Adrenal gland (tissue), 12 donors: ENCODE measurements around the gene NPFF. TPM values are rescaled to one million over a fixed set of nuclear protein-coding genes. Genes with fewer than 3 reads are reported as not detected.

Experiments used
- DNase-seq, 7 donors: peaks; one replicate each; pipeline ENCODE4 v3.0.0-alpha.2; 2019 to 2020
- H3K27ac ChIP-seq, 5 donors: fragments of 200-600 bp; sonication (generic) in 4 of 5; 1 replicate in 3 of 5; 2 replicates in 2 of 5; pipeline versions ENCODE4 v1.5.1 to v1.8.0; 2016 to 2020; ENCODE audit warnings: mild to moderate bottlenecking in 1 of 5
- H3K27me3 ChIP-seq: fragments of 200-600 bp; 2 replicates; pipeline ENCODE4 v1.8.0; 2021
- H3K36me3 ChIP-seq, 2 donors: fragments of 200-600 bp; replicated peaks in 1 of 2; 1 replicate in 1 of 2; 2 replicates in 1 of 2; pipeline versions ENCODE4 v1.5.1 to v1.8.0; 2018 to 2022
- H3K4me1 ChIP-seq, 2 donors: fragments of 200-600 bp; replicated peaks in 1 of 2; 1 replicate in 1 of 2; 2 replicates in 1 of 2; pipeline versions ENCODE4 v1.5.1 to v1.8.0; 2018 to 2021
- H3K4me3 ChIP-seq, 4 donors: fragments of 200-600 bp; sonication (generic) in 3 of 4; one replicate each; pipeline ENCODE4 v1.5.1; 2016 to 2018
- H3K9me3 ChIP-seq, 3 donors: fragments of 200-600 bp; sonication (generic) in 1 of 3; replicated peaks in 1 of 3; 1 replicate in 2 of 3; 2 replicates in 1 of 3; pipeline versions ENCODE4 v1.5.1 to v1.8.0; 2016 to 2021
- POLR2A ChIP-seq, 2 donors: fragments of 450-650 bp; IDR thresholded peaks; one replicate each; pipeline ENCODE4 v1.6.1; 2017; ENCODE audit warnings: antibody characterized with exemption in 2 of 2, mild to moderate bottlenecking in 2 of 2, moderate library complexity in 1 of 2
- WGBS, 4 donors: extraction: QIAGEN DNeasy Blood & Tissue Kit in 2 of 4; methylation state at CpG; one replicate each; pipeline versions ENCODE4 v1.1.5 to v1.1.7; 2013 to 2017; 5-methylcytosine and 5-hydroxymethylcytosine counted together
- intact Hi-C, 2 donors: fragments of 100-400 bp; cut with DNase I; formaldehyde crosslinking; loops; one replicate each; pipeline versions ENCODE4 v1.14.1 to v1.15.0; 2022 to 2023
- polyA plus RNA-seq, 3 donors: library from polyadenylated mRNA; stranded (reverse); fragments of 200-250 nt in 2 of 3; fragments of 350-450 nt in 1 of 3; fragmentation: Illumina TruSeq in 1 of 3; extraction: RNeasy Lipid Tissue Mini Kit (QIAGEN cat#74804) in 1 of 3; gene quantifications; one replicate each; pipeline ENCODE4 v1.2.3, GENCODE V29; 2013 to 2014
- total RNA-seq, 9 donors: library from RNA; depleted of rRNA in 4 of 9; stranded (reverse); fragments of >200 nt in 4 of 9; fragments of 120-200 nt in 1 of 9; fragmentation: NEBNext Ultra II Directional in 1 of 9; extraction: Animal tissue kit (Norgen Biotek cat#: 25700) in 1 of 9; gene quantifications; one replicate each; pipeline versions ENCODE4 v1.1.0 to v1.2.4, GENCODE V29; 2013 to 2023
- TF ChIP-seq, protein P1 (sequence below), 6 experiments: fragments of 450-650 bp in 4 of 6; fragments of 200-600 bp in 2 of 6; sonication (generic) in 1 of 6; IDR thresholded peaks; 1 replicate in 5 of 6; 2 replicates in 1 of 6; pipeline versions ENCODE4 v1.5.1 to v1.8.0; 2016 to 2021; ENCODE audit warnings: antibody characterized with exemption in 6 of 6, mild to moderate bottlenecking in 2 of 6, moderate library complexity in 1 of 6
- donor health status: healthy with polysubstance abuse.
- donor health status: Bipolar disorder and iron deficiency.
- donor health status: DM: yes; HTN: yes; CAD: no.
- donor health status: DM: no; HTN: no; CAD: no.
- donor health status: DM: no; HTN: no; CAD: no.
- donor health status: DM: yes; HTN: yes; CAD: no.

The NPFF gene
- total and polyA plus RNA-seq, 12 donors: 0.27 to 0.78 TPM; not detected in 10

DNA sequence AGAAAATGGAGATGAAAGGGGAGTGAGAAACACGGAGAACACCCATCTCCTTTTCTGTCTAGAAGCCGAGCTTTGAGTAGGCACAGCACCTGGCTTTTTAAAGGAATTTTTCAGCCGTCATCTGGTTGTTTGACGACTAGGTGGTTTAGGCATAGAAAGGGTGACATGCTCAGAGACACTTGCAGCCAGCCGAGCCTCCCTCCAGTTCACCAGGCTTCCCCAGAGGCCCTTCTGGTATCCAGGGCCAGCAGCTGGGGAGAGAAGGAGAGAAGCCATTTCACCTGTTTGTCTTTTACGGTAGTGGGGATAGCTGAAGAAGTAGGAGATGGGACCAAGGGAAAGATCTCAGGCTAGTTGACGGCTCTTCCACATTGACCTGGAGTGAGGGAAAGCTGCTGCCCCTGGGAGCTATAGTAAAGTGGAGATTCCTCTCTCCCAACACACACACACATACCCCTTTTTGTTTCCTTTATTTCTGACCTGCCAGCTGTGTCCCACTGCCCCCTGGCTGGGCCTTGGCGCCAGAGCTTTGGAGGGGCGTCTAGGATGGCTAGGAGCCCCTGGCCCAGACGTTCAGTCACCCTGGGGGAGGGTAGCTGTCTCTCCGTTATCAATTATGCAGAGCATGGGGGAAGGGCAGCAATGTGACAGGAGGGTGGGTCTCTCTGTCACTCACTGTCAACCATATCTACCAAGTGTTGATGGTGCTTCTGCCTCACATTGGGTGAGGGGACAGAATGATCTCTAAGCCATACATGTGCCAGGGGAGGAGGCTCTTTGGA, 13.5 kb downstream of the NPFF start:
- Histone ChIP-seq H3K9me3 (no peaks in the 10 kb centered on the region), H3K4me3 (peak overlapping the region in 1 of 4 donors; percentile 57), H3K4me1 (peaks cover 12 to 37% of the 10 kb centered on the region in 2 donors), H3K36me3 (no peaks in the 10 kb centered on the region), H3K27ac (peak overlapping the region; percentile 24 to 89 (median 63)), H3K27me3 (no peaks in the 10 kb centered on the region)
- 35 to 38% (median 37%) methylated on average over 11 of the region's 11 CpGs for WGBS, 4 donors
- TF ChIP-seq POLR2A (IDR thresholded peaks at IDR 0.05): no peak
- TF ChIP-seq, protein P1, sequence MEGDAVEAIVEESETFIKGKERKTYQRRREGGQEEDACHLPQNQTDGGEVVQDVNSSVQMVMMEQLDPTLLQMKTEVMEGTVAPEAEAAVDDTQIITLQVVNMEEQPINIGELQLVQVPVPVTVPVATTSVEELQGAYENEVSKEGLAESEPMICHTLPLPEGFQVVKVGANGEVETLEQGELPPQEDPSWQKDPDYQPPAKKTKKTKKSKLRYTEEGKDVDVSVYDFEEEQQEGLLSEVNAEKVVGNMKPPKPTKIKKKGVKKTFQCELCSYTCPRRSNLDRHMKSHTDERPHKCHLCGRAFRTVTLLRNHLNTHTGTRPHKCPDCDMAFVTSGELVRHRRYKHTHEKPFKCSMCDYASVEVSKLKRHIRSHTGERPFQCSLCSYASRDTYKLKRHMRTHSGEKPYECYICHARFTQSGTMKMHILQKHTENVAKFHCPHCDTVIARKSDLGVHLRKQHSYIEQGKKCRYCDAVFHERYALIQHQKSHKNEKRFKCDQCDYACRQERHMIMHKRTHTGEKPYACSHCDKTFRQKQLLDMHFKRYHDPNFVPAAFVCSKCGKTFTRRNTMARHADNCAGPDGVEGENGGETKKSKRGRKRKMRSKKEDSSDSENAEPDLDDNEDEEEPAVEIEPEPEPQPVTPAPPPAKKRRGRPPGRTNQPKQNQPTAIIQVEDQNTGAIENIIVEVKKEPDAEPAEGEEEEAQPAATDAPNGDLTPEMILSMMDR (IDR thresholded peaks at IDR 0.05): no peak
- intact Hi-C loops: no loop called here
- peak in 1 of 7 donors; percentile 52 for DNase-seq

DNA sequence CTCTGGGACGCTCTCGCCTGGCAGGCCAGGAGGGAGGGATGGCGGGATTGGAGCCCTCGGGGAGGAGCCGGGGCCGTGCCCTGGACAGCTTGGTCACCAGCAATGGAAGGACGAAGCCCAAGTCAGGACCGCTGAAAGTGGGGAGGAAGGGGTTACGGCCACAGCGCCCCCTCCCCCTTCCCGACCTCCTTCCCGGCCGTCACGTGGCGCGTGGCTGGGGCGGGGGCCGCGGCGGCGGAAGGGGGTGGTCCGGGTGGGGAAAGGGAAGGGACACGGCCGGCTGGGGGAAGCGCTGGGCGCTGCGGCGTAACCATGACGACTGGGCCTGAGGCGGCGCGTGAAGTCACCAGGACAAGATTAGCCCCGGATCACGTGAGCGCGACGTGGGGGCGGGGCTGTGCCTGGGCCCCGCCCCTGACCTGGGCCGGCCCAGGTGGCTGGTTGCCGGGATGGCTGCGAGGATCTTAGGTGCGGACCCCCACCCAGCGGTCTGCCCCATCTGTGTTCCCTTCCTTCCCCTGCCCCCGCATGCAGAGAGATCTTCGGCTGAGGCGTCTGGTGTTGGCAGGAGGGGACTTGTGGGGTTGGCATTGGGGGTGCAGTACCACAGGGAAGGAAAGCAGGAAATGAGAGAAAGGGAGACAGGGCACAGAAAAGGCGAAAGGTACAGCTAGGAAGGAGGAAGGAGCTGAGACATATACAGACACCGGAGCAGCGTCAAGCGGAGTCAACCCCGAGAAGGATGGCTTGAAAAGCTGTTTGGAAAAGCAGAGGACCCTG, 14.3 kb downstream of the NPFF start:
- WGBS, 4 donors: 1 to 5% (median 2%) methylated on average over 9 to 52 of the region's 52 CpGs
- Histone ChIP-seq H3K27me3 (no peaks in the 10 kb centered on the region), H3K9me3 (no peaks in the 10 kb centered on the region), H3K4me3 (peak overlapping the region in 3 of 4 donors; percentile 51 to 57 (median 52)), H3K27ac (peak overlapping the region; percentile 24 to 89 (median 63)), H3K36me3 (no peaks in the 10 kb centered on the region), H3K4me1 (peaks cover 12 to 32% of the 10 kb centered on the region in 2 donors)
- intact Hi-C loops: no loop called here
- DNase-seq: peak; percentile 94 to 97 (median 95)
- TF ChIP-seq, protein P1 (IDR thresholded peaks at IDR 0.05): no peak
- peak; percentile 16 to 62 for TF ChIP-seq POLR2A (IDR thresholded peaks at IDR 0.05)

DNA sequence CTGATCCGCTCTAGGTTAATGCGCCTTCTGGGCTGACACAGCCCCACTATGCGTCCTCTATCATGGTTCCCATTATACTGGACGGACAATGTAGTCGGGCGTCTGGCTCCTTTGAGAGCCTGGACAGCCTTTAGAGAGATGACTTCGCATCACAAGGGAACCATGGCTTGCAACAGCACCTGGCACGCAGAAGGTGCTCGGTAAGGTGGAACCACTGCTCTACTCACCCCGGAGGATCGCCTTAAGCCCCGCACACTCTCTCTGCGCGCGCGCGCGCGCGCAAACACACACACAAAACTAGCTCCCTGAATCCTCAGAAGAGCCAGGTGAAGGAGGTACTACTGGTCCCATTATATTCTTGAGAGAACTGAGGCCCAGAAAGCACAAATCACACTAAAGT, 15.1 kb downstream of the NPFF start:
- no peaks in the 10 kb centered on the region for H3K27me3 ChIP-seq
- peak overlapping the region in 4 of 5 donors; percentile 46 to 89 (median 73) for H3K27ac ChIP-seq
- no peaks in the 10 kb centered on the region for H3K36me3 ChIP-seq
- peaks cover 12 to 32% of the 10 kb centered on the region in 2 donors for H3K4me1 ChIP-seq
- H3K4me3 ChIP-seq: peak overlapping the region in 2 of 4 donors; percentile 52 to 57
- intact Hi-C loops: no loop called here
- no peaks in the 10 kb centered on the region for H3K9me3 ChIP-seq
- 57 to 68% (median 62%) methylated on average over 10 to 20 of the region's 20 CpGs for WGBS, 4 donors
- TF ChIP-seq, protein P1 (IDR thresholded peaks at IDR 0.05): no peak
- no peak for TF ChIP-seq POLR2A (IDR thresholded peaks at IDR 0.05)
- peak in 1 of 7 donors; percentile 57 for DNase-seq

DNA sequence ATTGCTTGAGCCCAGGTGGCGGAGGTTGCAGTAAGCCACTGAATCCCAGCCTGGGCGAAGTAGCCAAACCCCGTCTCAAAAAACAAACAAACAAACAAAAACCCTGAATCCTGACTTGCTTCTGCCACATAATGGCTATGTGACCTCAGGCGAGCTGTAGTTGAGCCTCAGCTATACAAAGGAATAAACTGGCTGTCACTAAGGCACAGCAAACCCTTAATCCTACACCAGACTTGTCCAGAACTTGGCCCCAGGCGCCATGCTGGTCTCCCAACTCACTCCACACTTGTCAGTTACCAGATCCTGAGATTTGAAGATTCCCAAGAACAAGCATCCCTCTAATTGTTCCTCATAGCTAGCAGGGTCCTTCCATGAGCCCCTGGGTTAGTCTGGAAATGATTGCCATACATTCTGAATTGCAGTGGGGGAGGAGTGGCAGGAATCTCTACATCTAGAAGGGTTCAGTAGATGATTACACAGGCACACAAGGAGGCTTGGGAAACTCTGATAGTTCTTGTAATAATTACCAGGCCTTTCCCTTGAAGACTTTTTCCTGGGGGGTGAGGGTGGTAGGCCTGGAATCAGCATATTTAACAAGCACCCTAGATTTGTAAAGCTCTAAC, 17.9 kb downstream of the NPFF start:
- 86 to 96% (median 95%) methylated on average over 5 of the region's 5 CpGs for WGBS, 4 donors
- intact Hi-C loops: no loop called here
- no peak overlapping the region for H3K4me3 ChIP-seq
- DNase-seq: no peak
- H3K27ac ChIP-seq: no peak overlapping the region
- H3K27me3 ChIP-seq: no peaks in the 10 kb centered on the region
- H3K4me1 ChIP-seq: peaks cover 12 to 20% of the 10 kb centered on the region in 2 donors
- no peaks in the 10 kb centered on the region for H3K9me3 ChIP-seq
- peaks cover 0 to 19% of the 10 kb centered on the region in 2 donors for H3K36me3 ChIP-seq
- TF ChIP-seq, protein P1 (IDR thresholded peaks at IDR 0.05): no peak
- TF ChIP-seq POLR2A (IDR thresholded peaks at IDR 0.05): no peak
